ENCODE results near the gene CCDC141. TPM values are rescaled to one million over a fixed set of nuclear protein-coding genes. Genes with fewer than 3 reads are reported as not detected.
"Not testable (repeated sequence)": the region's sequence is repeated elsewhere in the genome, so short reads cannot be mapped to it uniquely, and the experiment has no call there.

Gene CCDC141
- total RNA-seq, 6 experiments from 2014 or later, result 0.03 to 0.05 TPM; not detected in 4

GRCh38 chr2:178990533-178991241 is 59.2 kb downstream of the CCDC141 start:
- no peak for TF ChIP-seq CTCF (IDR thresholded peaks at IDR 0.05)
- Mint-ChIP-seq H3K27me3 (ENCODE audit: insufficient read depth) (no peaks in the 10 kb centered on the region; the same call in none of the 2 replicates), H3K4me3 (no peak overlapping the region), H3K4me1 (ENCODE audit: low read depth) (no peaks in the 10 kb centered on the region), H3K9me3 (peaks cover 6% of the 10 kb centered on the region), H3K36me3 (ENCODE audit: low read depth) (no peaks in the 10 kb centered on the region), H3K27ac (no peak overlapping the region)
- DNase-seq, result no peak

- not testable (repeated sequence) for DNase-seq; H3K36me3 Mint-ChIP-seq (ENCODE audit: low read depth); H3K9me3 Mint-ChIP-seq; H3K27ac Mint-ChIP-seq; H3K27me3 Mint-ChIP-seq (ENCODE audit: insufficient read depth); H3K4me1 Mint-ChIP-seq (ENCODE audit: low read depth); H3K4me3 Mint-ChIP-seq
Observed at GRCh38 chr2:178989424-178989823, 60.5 kb downstream of the CCDC141 start.

GRCh38 chr2:178982652-178983051 is 67.3 kb downstream of the CCDC141 start:
- H3K27me3 Mint-ChIP-seq (ENCODE audit: insufficient read depth); H3K27ac Mint-ChIP-seq; DNase-seq; H3K4me1 Mint-ChIP-seq (ENCODE audit: low read depth); H3K9me3 Mint-ChIP-seq; H3K36me3 Mint-ChIP-seq (ENCODE audit: low read depth); H3K4me3 Mint-ChIP-seq: not testable (repeated sequence)

- DNase-seq, result no peak
- H3K4me3 Mint-ChIP-seq, result no peak overlapping the region
- no peak for TF ChIP-seq CTCF (IDR thresholded peaks at IDR 0.05)
- H3K9me3 Mint-ChIP-seq, result peaks cover 5% of the 10 kb centered on the region
- 0 out of 2 replicates have a peak, but pooled peaks cover 4% of the 10 kb centered on the region for H3K27me3 Mint-ChIP-seq (ENCODE audit: insufficient read depth)
- no peaks in the 10 kb centered on the region for H3K4me1 Mint-ChIP-seq (ENCODE audit: low read depth)
- no peaks in the 10 kb centered on the region for H3K36me3 Mint-ChIP-seq (ENCODE audit: low read depth)
- no peak overlapping the region for H3K27ac Mint-ChIP-seq
Observed at GRCh38 chr2:178980815-178981214, 69.1 kb downstream of the CCDC141 start.

- H3K9me3 Mint-ChIP-seq, result peaks cover 5% of the 10 kb centered on the region
- H3K27me3 Mint-ChIP-seq (ENCODE audit: insufficient read depth), result 0 out of 2 replicates have a peak, but pooled peaks cover 4% of the 10 kb centered on the region
- no peak overlapping the region for H3K4me3 Mint-ChIP-seq
Observed at GRCh38 chr2:178978667-178979066, 71.3 kb downstream of the CCDC141 start.

GRCh38 chr2:178976351-178976750 is 73.6 kb downstream of the CCDC141 start:
- no peak overlapping the region for H3K27ac Mint-ChIP-seq
- H3K27me3 Mint-ChIP-seq (ENCODE audit: insufficient read depth), result no peaks in the 10 kb centered on the region
- H3K4me1 Mint-ChIP-seq (ENCODE audit: low read depth), result no peaks in the 10 kb centered on the region
- no peak overlapping the region for H3K4me3 Mint-ChIP-seq
- no peak for DNase-seq
- no peaks in the 10 kb centered on the region for H3K36me3 Mint-ChIP-seq (ENCODE audit: low read depth)
- no peaks in the 10 kb centered on the region for H3K9me3 Mint-ChIP-seq
- TF ChIP-seq CTCF (IDR thresholded peaks at IDR 0.05), result no peak

More at GRCh38 chr2:178978667-178979066, 71.3 kb downstream of the CCDC141 start:
- TF ChIP-seq CTCF (IDR thresholded peaks at IDR 0.05), result no peak
- no peak for DNase-seq
- no peak overlapping the region for H3K27ac Mint-ChIP-seq
- H3K4me1 Mint-ChIP-seq (ENCODE audit: low read depth), result no peaks in the 10 kb centered on the region
- H3K36me3 Mint-ChIP-seq (ENCODE audit: low read depth), result no peaks in the 10 kb centered on the region

Measured in HFFc6 (cell line).